HUES48 (cell line): ENCODE data around the gene MFAP5.

Experiments used
- H3K27ac ChIP-seq: one replicate; pipeline ENCODE4 v1.7.0; 2013; ENCODE audit warnings: low read depth, low read length, inconsistent platforms
- H3K27me3 ChIP-seq: 2 replicates; pipeline ENCODE4 v1.6.1; 2013; ENCODE audit warnings: mild to moderate bottlenecking, low read length; ENCODE audit not compliant: control insufficient read depth, insufficient read depth
- H3K36me3 ChIP-seq: 2 replicates; pipeline ENCODE4 v1.6.1; 2013; ENCODE audit warnings: low read length; ENCODE audit not compliant: control insufficient read depth, insufficient read depth
- H3K4me1 ChIP-seq: 2 replicates; pipeline ENCODE4 v1.6.1; 2013; ENCODE audit warnings: mild to moderate bottlenecking, low read length; ENCODE audit not compliant: control insufficient read depth, insufficient read depth
- H3K4me3 ChIP-seq: 2 replicates; pipeline ENCODE4 v1.5.1; 2013; ENCODE audit warnings: mild to moderate bottlenecking, low read depth, low read length
- H3K9ac ChIP-seq: 2 replicates; pipeline ENCODE4 v1.6.1; 2013; ENCODE audit warnings: mild to moderate bottlenecking, low read depth, low read length, moderate library complexity
- H3K9me3 ChIP-seq: 2 replicates; pipeline ENCODE4 v1.6.1; 2013; ENCODE audit warnings: low read length; ENCODE audit not compliant: control insufficient read depth, insufficient read depth

Gene MFAP5, protein sequence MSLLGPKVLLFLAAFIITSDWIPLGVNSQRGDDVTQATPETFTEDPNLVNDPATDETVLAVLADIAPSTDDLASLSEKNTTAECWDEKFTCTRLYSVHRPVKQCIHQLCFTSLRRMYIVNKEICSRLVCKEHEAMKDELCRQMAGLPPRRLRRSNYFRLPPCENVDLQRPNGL

DNA sequence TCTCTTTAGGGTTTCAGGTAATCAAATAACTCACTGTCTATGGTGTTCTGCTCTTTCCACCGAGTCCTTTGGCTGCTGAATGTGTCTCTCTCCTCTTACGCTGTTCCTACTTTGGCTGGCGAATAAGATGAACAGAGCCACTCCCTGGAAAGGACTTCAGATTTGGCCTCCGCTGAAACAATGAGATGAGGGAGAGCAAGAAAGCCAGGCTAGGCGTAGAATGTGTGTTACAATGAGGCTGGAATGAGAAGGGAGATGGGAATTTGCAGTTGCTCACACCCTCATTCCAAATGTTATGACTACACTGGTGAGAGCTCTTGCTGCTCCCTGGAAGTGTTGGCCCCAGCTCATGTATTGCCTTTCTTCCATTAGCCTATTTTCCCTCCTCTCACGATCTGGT, at the start of gene MFAP5:
Gene MFAP5, minus strand, starts transcription at position 234 of the 400 bp plus-strand sequence. CDS start 722 bp downstream, outside the sequence.
- no peaks in the 10 kb centered on the region for H3K9me3 ChIP-seq
- H3K4me1 ChIP-seq, result no peaks in the 10 kb centered on the region
- H3K27ac ChIP-seq, result no peak within 1 kb of the TSS
- H3K9ac ChIP-seq, result no peak within 1 kb of the TSS
- no peaks in the 10 kb centered on the region for H3K27me3 ChIP-seq
- no peak within 1 kb of the TSS for H3K4me3 ChIP-seq
- H3K36me3 ChIP-seq, result no peaks in the 10 kb centered on the region

GRCh38 chr12:8709124-8709830, 46.7 kb upstream of the MFAP5 start:
- H3K27me3 ChIP-seq, result no peaks in the 10 kb centered on the region
- H3K36me3 ChIP-seq, result peaks cover 22% of the 10 kb centered on the region
- H3K9ac ChIP-seq, result no peak overlapping the region
- no peak overlapping the region for H3K4me3 ChIP-seq
- no peak overlapping the region for H3K27ac ChIP-seq
- no peaks in the 10 kb centered on the region for H3K9me3 ChIP-seq
- H3K4me1 ChIP-seq, result no peaks in the 10 kb centered on the region

GRCh38 chr12:8702159-8702558, 39.5 kb upstream of the MFAP5 start:
- Histone ChIP-seq H3K4me3 (no peak overlapping the region), H3K27me3 (no peaks in the 10 kb centered on the region), H3K9ac (no peak overlapping the region), H3K9me3 (no peaks in the 10 kb centered on the region), H3K27ac (no peak overlapping the region), H3K4me1 (peaks cover 18% of the 10 kb centered on the region), H3K36me3 (peaks cover 19% of the 10 kb centered on the region)

DNA sequence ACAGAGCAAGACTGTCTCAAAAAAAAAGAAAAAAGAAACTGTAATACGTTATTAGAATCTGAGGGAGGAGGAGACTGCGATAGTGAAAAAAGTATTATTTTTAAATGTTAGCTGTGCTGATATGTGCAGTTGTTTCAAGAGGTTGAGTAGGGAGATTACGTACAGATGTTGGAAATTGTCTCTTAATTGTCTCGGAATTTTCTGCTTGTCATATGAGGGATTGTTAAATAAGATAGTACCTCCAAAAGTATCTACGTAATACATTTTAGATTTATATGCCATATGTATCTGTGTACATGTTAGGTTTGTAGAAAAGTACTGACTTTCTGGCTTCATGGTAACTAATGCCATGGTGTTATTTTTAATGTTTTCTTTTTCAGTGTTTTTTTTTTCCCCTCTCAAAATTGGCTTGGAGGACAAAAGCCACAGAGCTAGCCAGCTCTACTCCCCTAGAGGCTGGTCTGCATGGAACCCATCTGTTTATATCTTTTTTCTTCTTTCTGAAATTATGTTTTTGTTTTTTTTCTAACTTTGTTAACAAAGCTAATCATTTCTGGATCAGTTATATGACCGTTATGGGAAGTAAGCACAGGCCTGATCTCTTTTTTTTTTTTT, 38.5 kb upstream of the MFAP5 start:
- Histone ChIP-seq H3K4me3 (no peak overlapping the region), H3K27ac (no peak overlapping the region), H3K9ac (no peak overlapping the region), H3K36me3 (peaks cover 19% of the 10 kb centered on the region), H3K27me3 (no peaks in the 10 kb centered on the region), H3K4me1 (peaks cover 26% of the 10 kb centered on the region), H3K9me3 (no peaks in the 10 kb centered on the region)

DNA sequence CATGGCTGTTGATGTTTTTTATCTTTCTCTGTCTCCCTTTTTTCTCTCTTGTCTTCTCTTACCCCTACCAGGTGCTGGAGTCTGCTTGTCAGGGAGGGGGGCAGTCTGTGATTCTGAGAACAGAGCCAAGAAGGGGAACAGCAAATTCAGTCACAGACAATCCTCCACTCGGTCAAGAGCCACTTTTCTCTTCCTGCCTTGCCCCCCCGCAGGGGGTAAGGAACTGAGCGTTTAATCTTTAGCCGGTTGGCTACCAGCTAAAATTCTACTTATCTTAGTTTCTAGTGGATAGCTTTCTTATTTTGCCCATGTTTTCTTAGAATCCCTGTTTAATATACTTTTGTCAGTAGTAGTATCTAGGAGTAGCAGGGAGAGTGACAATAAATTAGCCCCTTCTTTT, 37.1 kb upstream of the MFAP5 start:
- Histone ChIP-seq H3K27ac (peak overlapping the region; percentile 71), H3K4me1 (peaks cover 28% of the 10 kb centered on the region), H3K36me3 (peaks cover 19% of the 10 kb centered on the region), H3K9me3 (no peaks in the 10 kb centered on the region), H3K27me3 (no peaks in the 10 kb centered on the region), H3K9ac (no peak overlapping the region), H3K4me3 (peak overlapping the region; percentile 96)

- no peaks in the 10 kb centered on the region for H3K9me3 ChIP-seq
- H3K4me1 ChIP-seq, result peaks cover 28% of the 10 kb centered on the region
- H3K9ac ChIP-seq, result 0 out of 2 replicates have a peak overlapping the region, but pooled peaks have one; percentile 91
- H3K27ac ChIP-seq, result peak overlapping the region; percentile 97
- no peaks in the 10 kb centered on the region for H3K27me3 ChIP-seq
- peak overlapping the region; percentile 96 for H3K4me3 ChIP-seq
- peaks cover 19% of the 10 kb centered on the region for H3K36me3 ChIP-seq
Observed at GRCh38 chr12:8698879-8699278, 36.3 kb upstream of the MFAP5 start.

GRCh38 chr12:8698132-8698851, 35.7 kb upstream of the MFAP5 start:
- H3K27ac ChIP-seq, result peak overlapping the region; percentile 97
- H3K9ac ChIP-seq, result peak overlapping the region; percentile 91
- H3K36me3 ChIP-seq, result peaks cover 16% of the 10 kb centered on the region
- H3K4me1 ChIP-seq, result peaks cover 28% of the 10 kb centered on the region
- no peaks in the 10 kb centered on the region for H3K27me3 ChIP-seq
- peak overlapping the region; percentile 96 for H3K4me3 ChIP-seq
- no peaks in the 10 kb centered on the region for H3K9me3 ChIP-seq

GRCh38 chr12:8697476-8698131, 35.0 kb upstream of the MFAP5 start, which contains the start of gene RIMKLB:
Gene RIMKLB (plus strand): TSS chr12:8697991. CDS start chr12:8713867, 15,876 bp downstream.
- H3K36me3 ChIP-seq, result peaks cover 16% of the 10 kb centered on the region
- H3K4me3 ChIP-seq, result peak within 1 kb of the TSS; percentile 96
- peaks cover 34% of the 10 kb centered on the region for H3K4me1 ChIP-seq
- H3K27me3 ChIP-seq, result no peaks in the 10 kb centered on the region
- peak within 1 kb of the TSS; percentile 97 for H3K27ac ChIP-seq
- H3K9ac ChIP-seq, result peak within 1 kb of the TSS; percentile 91
- H3K9me3 ChIP-seq, result no peaks in the 10 kb centered on the region

DNA sequence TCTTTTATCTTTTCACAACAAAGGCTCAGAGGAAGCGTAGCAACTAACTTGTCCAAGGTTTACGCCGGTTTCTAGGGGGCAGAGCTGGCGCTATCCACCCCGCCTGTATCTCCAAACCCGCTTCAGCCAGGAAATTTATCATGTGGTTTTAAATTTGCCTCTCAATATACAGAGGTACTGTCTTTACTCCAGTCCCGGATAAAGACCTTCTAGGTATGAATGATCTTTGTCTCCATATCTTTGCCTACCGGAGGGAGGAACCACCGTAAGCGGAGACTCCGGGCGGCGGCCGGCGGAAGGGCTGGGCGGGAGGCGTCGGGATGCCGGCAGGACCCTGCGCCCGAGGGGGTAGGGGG, 34.5 kb upstream of the MFAP5 start:
- no peaks in the 10 kb centered on the region for H3K9me3 ChIP-seq
- peak overlapping the region; percentile 78 for H3K9ac ChIP-seq
- H3K4me1 ChIP-seq, result peaks cover 34% of the 10 kb centered on the region
- H3K4me3 ChIP-seq, result peak overlapping the region; percentile 96
- peak overlapping the region; percentile 97 for H3K27ac ChIP-seq
- H3K36me3 ChIP-seq, result peaks cover 16% of the 10 kb centered on the region
- H3K27me3 ChIP-seq, result no peaks in the 10 kb centered on the region

GRCh38 chr12:8696442-8697090, 33.9 kb upstream of the MFAP5 start:
- H3K9me3 ChIP-seq, result no peaks in the 10 kb centered on the region

More at GRCh38 chr12:8696442-8697090, 33.9 kb upstream of the MFAP5 start:
- H3K9ac ChIP-seq, result peak overlapping the region; percentile 78
- H3K4me1 ChIP-seq, result peaks cover 38% of the 10 kb centered on the region
- no peaks in the 10 kb centered on the region for H3K27me3 ChIP-seq
- H3K36me3 ChIP-seq, result peaks cover 16% of the 10 kb centered on the region
- peak overlapping the region; percentile 96 for H3K4me3 ChIP-seq
- peak overlapping the region; percentile 97 for H3K27ac ChIP-seq
